GM18861 (cell line): ENCODE data around the gene CARMIL3.

Source experiments
- ATAC-seq: cut with Tn5 transposase; IDR thresholded peaks from one replicate; pipeline ENCODE4 v1.9.1; 2021; ENCODE audit not compliant: unreplicated experiment

CARMIL3 gene

GRCh38 chr14:24074625-24075484 lies 23.0 kb downstream of the CARMIL3 start:
- ATAC-seq: no peak

GRCh38 chr14:24075485-24076301 lies 23.9 kb downstream of the CARMIL3 start:
- ATAC-seq: no peak

GRCh38 chr14:24076302-24076601 lies 24.4 kb downstream of the CARMIL3 start:
- no peak for ATAC-seq

GRCh38 chr14:24077086-24077485 lies 25.3 kb downstream of the CARMIL3 start:
- ATAC-seq: no peak

- ATAC-seq: no peak
These were observed 26.3 kb downstream of the CARMIL3 start for GRCh38 chr14:24078146-24078545.

- no peak for ATAC-seq
These were observed 27.8 kb downstream of the CARMIL3 start for GRCh38 chr14:24079491-24080141.

- no peak for ATAC-seq
These were observed 28.3 kb downstream of the CARMIL3 start for GRCh38 chr14:24080142-24080530.

- peak; percentile 79 for ATAC-seq
These were observed 29.3 kb downstream of the CARMIL3 start for GRCh38 chr14:24080888-24081738.

- ATAC-seq: no peak
These were observed 30.0 kb downstream of the CARMIL3 start for GRCh38 chr14:24081739-24082211.

- ATAC-seq: no peak
These were observed 30.7 kb downstream of the CARMIL3 start for GRCh38 chr14:24082411-24083080.

GRCh38 chr14:24083462-24083861 lies 31.7 kb downstream of the CARMIL3 start:
- no peak for ATAC-seq

GRCh38 chr14:24084440-24084839 lies 32.6 kb downstream of the CARMIL3 start:
- no peak for ATAC-seq

GRCh38 chr14:24085215-24085614 lies 33.4 kb downstream of the CARMIL3 start:
- no peak for ATAC-seq

- no peak for ATAC-seq
These were observed 34.6 kb downstream of the CARMIL3 start for GRCh38 chr14:24086193-24086955.

GRCh38 chr14:24087004-24087403 lies 35.2 kb downstream of the CARMIL3 start:
- ATAC-seq: no peak

GRCh38 chr14:24088095-24088494 lies 36.3 kb downstream of the CARMIL3 start:
- ATAC-seq: no peak

GRCh38 chr14:24089890-24090289 lies 38.1 kb downstream of the CARMIL3 start:
- ATAC-seq: no peak

GRCh38 chr14:24092110-24092504 lies 40.3 kb downstream of the CARMIL3 start:
- ATAC-seq: no peak

GRCh38 chr14:24092505-24093206 lies 40.8 kb downstream of the CARMIL3 start:
- no peak for ATAC-seq
